Spleen (tissue), 11 donors: ENCODE data around the gene AHNAK2. TPM values are rescaled to one million over a fixed set of nuclear protein-coding genes. Genes with fewer than 3 reads are reported as not detected.
A peak's percentile ranks its signal among the peaks of the same experiment; 100 is the strongest.

ENCODE experiments used
- DNase-seq: peaks from one replicate; pipeline ENCODE4 v3.0.0-alpha.2; 2020
- H3K27ac ChIP-seq, 8 donors: fragments of 200-600 bp; sonication (generic) in 7 of 8; 1 replicate in 4 of 8; 2 replicates in 4 of 8; pipeline versions ENCODE4 v1.5.0 to v1.8.0; 2016 to 2021; ENCODE audit warnings: inconsistent platforms in 4 of 8, mild to moderate bottlenecking in 4 of 8, moderate library complexity in 1 of 8
- H3K27me3 ChIP-seq, 7 donors: fragments of 200-600 bp; sonication (generic) in 6 of 7; replicated peaks in 1 of 7; 1 replicate in 4 of 7; 2 replicates in 3 of 7; pipeline versions ENCODE4 v1.5.0 to v1.8.0; 2016 to 2021; ENCODE audit warnings: inconsistent platforms in 3 of 7, mild to moderate bottlenecking in 1 of 7
- H3K36me3 ChIP-seq, 6 donors: fragments of 200-600 bp; sonication (generic) in 5 of 6; 1 replicate in 4 of 6; 2 replicates in 2 of 6; pipeline versions ENCODE4 v1.5.0 to v1.8.0; 2016 to 2021; ENCODE audit warnings: inconsistent platforms in 2 of 6
- H3K4me1 ChIP-seq, 6 donors: fragments of 200-600 bp; sonication (generic) in 5 of 6; 1 replicate in 3 of 6; 2 replicates in 3 of 6; pipeline versions ENCODE4 v1.5.0 to v1.8.0; 2016 to 2021; ENCODE audit warnings: inconsistent platforms in 3 of 6
- H3K4me3 ChIP-seq, 8 donors: fragments of 200-600 bp; sonication (generic) in 7 of 8; 1 replicate in 4 of 8; 2 replicates in 4 of 8; pipeline versions ENCODE4 v1.5.0 to v1.8.0; 2016 to 2021; ENCODE audit warnings: inconsistent platforms in 4 of 8, mild to moderate bottlenecking in 4 of 8, moderate library complexity in 2 of 8
- H3K9me3 ChIP-seq, 8 donors: fragments of 200-600 bp; sonication (generic) in 7 of 8; 1 replicate in 4 of 8; 2 replicates in 4 of 8; pipeline versions ENCODE4 v1.5.0 to v1.8.0; 2016 to 2021; ENCODE audit warnings: inconsistent platforms in 4 of 8
- POLR2A ChIP-seq, 3 donors: fragments of 450-650 bp; IDR thresholded peaks; one replicate each; pipeline ENCODE4 v1.5.1; 2017; ENCODE audit warnings: antibody characterized with exemption in 3 of 3, mild to moderate bottlenecking in 1 of 3
- POLR2AphosphoS5 ChIP-seq, 3 donors: sonication (generic); formaldehyde crosslinking; IDR thresholded peaks; one replicate each; pipeline ENCODE4 v1.5.1; 2017; ENCODE audit warnings: antibody characterized with exemption in 3 of 3
- WGBS, 5 donors: extraction: QIAGEN DNeasy Blood & Tissue Kit in 3 of 5; methylation state at CpG; one replicate each; pipeline versions ENCODE4 v1.1.5 to v1.1.7; 2013 to 2018; 5-methylcytosine and 5-hydroxymethylcytosine counted together
- intact Hi-C: fragments of 100-400 bp; cut with DNase I; formaldehyde crosslinking; loops from one replicate; pipeline ENCODE4 v1.15.0; 2023; ENCODE audit warnings: low total_unique reads
- polyA plus RNA-seq, 3 donors: library from polyadenylated mRNA; stranded (reverse); fragments of 200-250 nt; gene quantifications; one replicate each; pipeline ENCODE4 v1.2.1, GENCODE V29; 2013
- total RNA-seq, 7 donors: library from RNA; depleted of rRNA in 3 of 7; stranded (reverse); fragments of >200 nt in 3 of 7; fragmentation: NEBNext Ultra II Directional in 4 of 7; extraction: Animal tissue kit (Norgen Biotek cat#: 25700) in 4 of 7; gene quantifications; one replicate each; pipeline versions ENCODE4 v1.1.0 to v1.2.1, GENCODE V29; 2016 to 2021
- TF ChIP-seq, protein P1 (sequence below), 11 experiments: fragments of 200-600 bp in 7 of 11; fragments of 450-650 bp in 4 of 11; sonication (generic) in 4 of 11; IDR thresholded peaks in 8 of 11; conservative IDR thresholded peaks in 3 of 11; 1 replicate in 7 of 11; 2 replicates in 4 of 11; pipeline versions ENCODE4 v1.4.0 to v1.8.0; 2016 to 2021; ENCODE audit warnings: antibody characterized with exemption in 11 of 11, inconsistent platforms in 4 of 11, mild to moderate bottlenecking in 1 of 11
- donor health status: healthy with polysubstance abuse.
- donor health status: DM: no; HTN: no; CAD: no; lungs with moderate emphysema.
- donor health status: DM: no; HTN: no; CAD: no.
- donor health status: Bipolar disorder and iron deficiency.
- donor health status: healthy.
- donor health status: DM: no; HTN: no; CAD: no.
- donor health status: DM: yes; HTN: yes; CAD: no.

Gene AHNAK2
- total and polyA plus RNA-seq, 10 donors = 0.26 to 1.3 (median 0.71) TPM

DNA sequence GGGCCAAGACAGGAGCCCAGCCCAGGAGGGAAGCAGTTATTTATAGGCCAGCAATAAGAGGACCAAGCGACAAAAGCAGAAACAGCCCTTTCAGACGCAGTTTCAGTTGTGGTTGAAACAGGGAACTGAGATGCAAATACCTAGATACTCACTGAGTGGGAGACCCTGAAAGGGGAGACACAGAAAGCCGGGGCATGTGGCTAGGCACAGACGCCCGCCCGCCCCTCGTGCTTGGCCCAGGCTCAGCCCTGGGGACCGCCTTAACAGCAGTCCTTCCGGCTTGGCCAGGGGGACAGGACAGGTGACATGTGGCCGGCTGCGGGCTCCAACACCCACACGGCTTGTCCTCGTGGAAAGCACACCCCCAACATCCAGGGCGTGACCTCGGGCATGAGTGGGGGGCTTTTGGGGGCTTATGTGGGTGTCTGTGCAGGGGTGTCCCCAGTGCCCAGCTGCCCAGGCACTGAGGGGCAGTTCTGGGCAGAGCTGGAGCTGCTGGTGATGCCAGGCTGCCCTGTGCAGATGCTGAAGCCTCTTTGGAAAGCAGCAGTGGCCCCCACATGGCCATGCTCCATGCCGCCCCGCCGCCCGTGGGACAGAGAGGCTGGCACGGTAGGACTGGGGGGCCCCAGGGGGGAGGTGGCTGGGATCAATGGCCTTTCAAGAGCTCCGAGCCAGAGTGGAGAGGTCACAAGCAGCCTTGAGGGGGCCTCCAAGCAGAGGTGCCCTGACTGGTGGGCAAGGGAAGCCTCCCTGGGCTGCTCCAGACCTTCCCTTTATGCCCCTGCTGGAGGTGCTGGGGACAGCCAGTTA, 51.3 kb downstream of the AHNAK2 start:
- Histone ChIP-seq H3K36me3 (no peaks in the 10 kb centered on the region), H3K4me1 (peaks cover 11 to 63% (median 45%) of the 10 kb centered on the region in 6 donors), H3K9me3 (peaks cover 0 to 7% (median 2%) of the 10 kb centered on the region in 8 donors), H3K27ac (peak overlapping the region in 6 of 8 donors; percentile 54 to 90 (median 74)), H3K27me3 (peaks cover 0 to 27% (median 0%) of the 10 kb centered on the region in 7 donors), H3K4me3 (peak overlapping the region in 5 of 8 donors; percentile 2 to 63 (median 28))
- peak; percentile 89 for DNase-seq
- 32 to 50% (median 36%) methylated on average over 8 to 21 of the region's 21 CpGs for WGBS, 5 donors
- intact Hi-C loops = no loop called here
- no peak for TF ChIP-seq POLR2A (IDR thresholded peaks at IDR 0.05)
- peak; percentile 20 to 60 (median 48) for TF ChIP-seq POLR2AphosphoS5 (IDR thresholded peaks at IDR 0.05)

DNA sequence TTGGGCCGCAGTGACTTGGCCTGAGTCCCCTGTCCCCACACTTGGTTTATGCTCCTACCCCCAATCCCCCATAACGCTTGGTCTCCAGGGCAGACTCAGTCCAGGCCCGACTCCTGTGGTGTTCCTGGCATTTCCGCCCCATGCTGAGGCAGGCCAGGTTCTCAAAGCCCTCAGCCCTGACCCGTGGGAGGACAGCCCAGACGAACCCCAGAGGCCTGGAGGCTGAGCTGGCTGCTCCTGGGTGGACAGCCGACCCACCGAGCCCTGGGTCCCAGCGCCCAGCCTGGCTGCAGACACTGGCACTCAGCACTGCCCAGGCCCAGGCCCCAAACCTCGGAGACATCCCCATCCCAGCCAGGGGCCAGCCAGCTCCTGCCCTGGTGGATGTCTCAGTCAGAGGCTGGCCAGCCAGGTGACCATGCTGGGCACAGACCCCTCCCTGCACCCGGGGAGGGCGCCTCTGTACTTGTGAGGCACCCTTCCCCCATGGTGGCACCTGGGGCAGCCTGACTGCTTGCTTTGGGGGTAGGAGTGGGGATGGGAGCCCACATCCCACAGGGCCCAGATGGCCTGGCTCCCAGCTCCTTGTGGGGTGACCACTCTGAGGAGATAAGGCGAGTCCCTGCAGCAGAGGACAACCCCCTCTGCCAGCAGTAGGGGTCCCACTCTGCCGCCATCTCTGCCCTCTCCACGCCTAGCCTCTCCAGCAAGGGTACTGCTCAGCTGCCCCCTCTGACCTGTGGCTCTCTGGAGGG, 52.1 kb downstream of the AHNAK2 start:
- Histone ChIP-seq H3K36me3 (no peaks in the 10 kb centered on the region), H3K9me3 (peaks cover 0 to 7% (median 2%) of the 10 kb centered on the region in 8 donors), H3K27me3 (peaks cover 0 to 27% (median 0%) of the 10 kb centered on the region in 7 donors), H3K27ac (peak overlapping the region in 6 of 8 donors; percentile 54 to 90 (median 74)), H3K4me1 (peaks cover 11 to 62% (median 44%) of the 10 kb centered on the region in 6 donors), H3K4me3 (peak overlapping the region in 5 of 8 donors; percentile 2 to 63 (median 28))
- 53 to 70% (median 63%) methylated on average over 5 to 15 of the region's 15 CpGs for WGBS, 5 donors
- DNase-seq = peak; percentile 82
- TF ChIP-seq, protein P1, sequence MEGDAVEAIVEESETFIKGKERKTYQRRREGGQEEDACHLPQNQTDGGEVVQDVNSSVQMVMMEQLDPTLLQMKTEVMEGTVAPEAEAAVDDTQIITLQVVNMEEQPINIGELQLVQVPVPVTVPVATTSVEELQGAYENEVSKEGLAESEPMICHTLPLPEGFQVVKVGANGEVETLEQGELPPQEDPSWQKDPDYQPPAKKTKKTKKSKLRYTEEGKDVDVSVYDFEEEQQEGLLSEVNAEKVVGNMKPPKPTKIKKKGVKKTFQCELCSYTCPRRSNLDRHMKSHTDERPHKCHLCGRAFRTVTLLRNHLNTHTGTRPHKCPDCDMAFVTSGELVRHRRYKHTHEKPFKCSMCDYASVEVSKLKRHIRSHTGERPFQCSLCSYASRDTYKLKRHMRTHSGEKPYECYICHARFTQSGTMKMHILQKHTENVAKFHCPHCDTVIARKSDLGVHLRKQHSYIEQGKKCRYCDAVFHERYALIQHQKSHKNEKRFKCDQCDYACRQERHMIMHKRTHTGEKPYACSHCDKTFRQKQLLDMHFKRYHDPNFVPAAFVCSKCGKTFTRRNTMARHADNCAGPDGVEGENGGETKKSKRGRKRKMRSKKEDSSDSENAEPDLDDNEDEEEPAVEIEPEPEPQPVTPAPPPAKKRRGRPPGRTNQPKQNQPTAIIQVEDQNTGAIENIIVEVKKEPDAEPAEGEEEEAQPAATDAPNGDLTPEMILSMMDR (IDR thresholded peaks at IDR 0.05 in 8 of 11, conservative IDR thresholded peaks at IDR 0.05 in 3 of 11) = no peak
- TF ChIP-seq POLR2AphosphoS5 (IDR thresholded peaks at IDR 0.05) = no peak
- TF ChIP-seq POLR2A (IDR thresholded peaks at IDR 0.05) = no peak
- intact Hi-C loops = no loop called here

DNA sequence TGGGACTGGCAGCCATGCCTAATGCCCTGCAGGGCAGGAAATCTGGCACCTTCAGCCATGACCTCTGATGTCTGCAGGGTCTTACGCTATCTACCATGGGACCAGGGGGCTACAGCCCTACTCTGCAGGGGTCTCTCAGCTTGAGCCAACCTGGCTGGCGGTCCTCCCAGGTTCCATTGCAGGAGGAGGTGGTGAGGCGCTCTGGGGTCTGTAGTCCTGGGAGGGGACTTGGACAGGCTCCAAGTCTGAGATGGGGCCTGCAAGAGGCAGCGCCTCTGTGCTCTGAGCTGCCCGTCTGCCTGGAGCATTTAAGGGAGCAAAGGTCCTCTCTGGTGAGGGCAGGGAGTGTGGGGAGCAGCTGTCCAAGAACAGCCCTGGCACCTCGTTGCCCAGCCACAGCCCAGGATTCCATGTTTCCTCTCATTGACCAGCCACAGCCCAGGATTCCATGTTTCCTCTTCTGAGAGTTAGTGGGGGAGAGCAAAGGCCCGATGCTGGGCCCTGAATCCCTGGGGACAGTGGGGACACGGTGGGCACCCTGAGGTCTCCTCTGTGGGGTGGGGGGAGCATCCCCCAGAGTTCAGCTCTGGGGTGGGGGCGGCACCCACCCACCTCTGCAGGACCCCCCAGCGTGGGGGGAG, 52.8 kb downstream of the AHNAK2 start:
- TF ChIP-seq, protein P1 (IDR thresholded peaks at IDR 0.05 in 8 of 11, conservative IDR thresholded peaks at IDR 0.05 in 3 of 11) = no peak
- no peak for TF ChIP-seq POLR2AphosphoS5 (IDR thresholded peaks at IDR 0.05)
- no peak for TF ChIP-seq POLR2A (IDR thresholded peaks at IDR 0.05)
- intact Hi-C loops = no loop called here
- Histone ChIP-seq H3K36me3 (no peaks in the 10 kb centered on the region), H3K9me3 (peaks cover 0 to 7% (median 2%) of the 10 kb centered on the region in 8 donors), H3K27me3 (peaks cover 0 to 27% (median 0%) of the 10 kb centered on the region in 7 donors), H3K4me3 (peak overlapping the region in 6 of 8 donors; percentile 8 to 63 (median 26)), H3K4me1 (peaks cover 11 to 62% (median 44%) of the 10 kb centered on the region in 6 donors), H3K27ac (peak overlapping the region in 5 of 8 donors; percentile 54 to 90 (median 76))
- WGBS, 5 donors = 38 to 60% (median 52%) methylated on average over 6 to 10 of the region's 10 CpGs
- peak; percentile 65 for DNase-seq
